ENCODE results near the gene ZNF397.

DNA sequence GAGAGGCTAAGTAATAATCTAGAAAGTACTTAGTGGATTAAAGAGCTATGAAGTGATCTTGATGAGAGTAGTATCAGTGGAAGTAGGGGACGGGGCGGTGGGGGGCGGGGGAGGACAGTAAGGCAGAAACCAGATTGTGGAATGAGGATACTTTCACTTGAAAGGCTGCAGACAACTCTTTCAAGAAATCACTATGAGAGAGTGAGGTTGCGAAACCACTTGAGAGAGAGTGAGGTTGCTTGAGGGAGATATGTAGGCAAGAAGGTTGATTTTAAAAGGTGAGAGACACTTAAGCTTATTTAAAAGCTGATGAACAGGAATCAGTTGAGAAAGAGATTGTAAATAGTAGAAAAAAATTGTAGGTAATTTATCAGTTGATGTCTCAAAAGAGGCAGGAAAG, 3.8 kb downstream of the ZNF397 start:
- no peak for TF ChIP-seq POLR2A (IDR thresholded peaks at IDR 0.05)
- TF ChIP-seq, protein P1, sequence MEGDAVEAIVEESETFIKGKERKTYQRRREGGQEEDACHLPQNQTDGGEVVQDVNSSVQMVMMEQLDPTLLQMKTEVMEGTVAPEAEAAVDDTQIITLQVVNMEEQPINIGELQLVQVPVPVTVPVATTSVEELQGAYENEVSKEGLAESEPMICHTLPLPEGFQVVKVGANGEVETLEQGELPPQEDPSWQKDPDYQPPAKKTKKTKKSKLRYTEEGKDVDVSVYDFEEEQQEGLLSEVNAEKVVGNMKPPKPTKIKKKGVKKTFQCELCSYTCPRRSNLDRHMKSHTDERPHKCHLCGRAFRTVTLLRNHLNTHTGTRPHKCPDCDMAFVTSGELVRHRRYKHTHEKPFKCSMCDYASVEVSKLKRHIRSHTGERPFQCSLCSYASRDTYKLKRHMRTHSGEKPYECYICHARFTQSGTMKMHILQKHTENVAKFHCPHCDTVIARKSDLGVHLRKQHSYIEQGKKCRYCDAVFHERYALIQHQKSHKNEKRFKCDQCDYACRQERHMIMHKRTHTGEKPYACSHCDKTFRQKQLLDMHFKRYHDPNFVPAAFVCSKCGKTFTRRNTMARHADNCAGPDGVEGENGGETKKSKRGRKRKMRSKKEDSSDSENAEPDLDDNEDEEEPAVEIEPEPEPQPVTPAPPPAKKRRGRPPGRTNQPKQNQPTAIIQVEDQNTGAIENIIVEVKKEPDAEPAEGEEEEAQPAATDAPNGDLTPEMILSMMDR (IDR thresholded peaks at IDR 0.05): no peak
